Panc1 (cell line): ENCODE results near the gene ARHGEF40. TPM values are rescaled to one million over a fixed set of nuclear protein-coding genes. Genes with fewer than 3 reads are reported as not detected.

ENCODE experiments used
- ATAC-seq: fragments of 200-7000 bp; cut with Tn5 transposase; 2 replicates; pipeline ENCODE4 v1.9.1; 2020; ENCODE audit warnings: mild to moderate bottlenecking, moderate library complexity
- BruUV-seq: library from RNA; stranded (reverse); fragments of 400-500 nt; replicated peaks from 2 replicates; lab custom pipeline; 2021; lab: Mats Ljungman, UMichigan
- CTCF ChIA-PET: fragments of 300-600 bp; sonication (Branson Sonifier 250); formaldehyde crosslinking; loops from one replicate; lab custom pipeline; 2022; ENCODE audit warnings: antibody characterized with exemption; lab: Charles Lee
- POLR2A ChIA-PET: fragments of 300-600 bp; sonication (Branson Sonifier 250); formaldehyde crosslinking; loops from one replicate; lab custom pipeline; 2022; ENCODE audit warnings: antibody characterized with exemption; lab: Charles Lee
- DNase-seq: peaks from one replicate; pipeline ENCODE4 v3.0.0-alpha.2; 2010; ENCODE audit warnings: low read depth, low spot score
- H3K27ac ChIP-seq: 2 replicates; pipeline ENCODE4 v1.5.1; 2011; ENCODE audit warnings: mild to moderate bottlenecking, low read length, inconsistent platforms
- H3K27me3 ChIP-seq: fragments of 200-500 bp; sonication (Bioruptor generic); 2 replicates; pipeline ENCODE4 v1.6.0; 2014; ENCODE audit warnings: low read length, inconsistent platforms; ENCODE audit not compliant: control insufficient read depth, insufficient read depth
- H3K36me3 ChIP-seq: fragments of 200-500 bp; sonication (Bioruptor generic); 2 replicates; pipeline ENCODE4 v1.5.1; 2014; ENCODE audit warnings: inconsistent platforms, mild to moderate bottlenecking, low read length, moderate library complexity; ENCODE audit not compliant: control insufficient read depth, insufficient read depth
- H3K4me1 ChIP-seq: 2 replicates; pipeline ENCODE4 v1.5.1; 2011; ENCODE audit warnings: inconsistent platforms, mild to moderate bottlenecking, low read length, moderate library complexity; ENCODE audit not compliant: control insufficient read depth, insufficient read depth
- H3K4me3 ChIP-seq, 2 experiments: 2 replicates each; pipeline ENCODE4 v1.5.1; 2011 to 2012; ENCODE audit warnings: low read depth in 2 of 2, low read length in 2 of 2, mild to moderate bottlenecking in 2 of 2, inconsistent platforms in 1 of 2, moderate library complexity in 1 of 2
- H3K9me3 ChIP-seq: fragments of 200-500 bp; sonication (Bioruptor generic); 2 replicates; pipeline ENCODE4 v1.5.1; 2014; ENCODE audit warnings: low read depth, mild to moderate bottlenecking, inconsistent platforms, low read length, moderate library complexity; ENCODE audit not compliant: control insufficient read depth, insufficient read depth
- POLR2AphosphoS5 ChIP-seq: IDR thresholded peaks from 2 replicates; pipeline ENCODE4 v1.6.1; 2012; ENCODE audit warnings: mild to moderate bottlenecking, low read depth, low read length, moderate library complexity
- SIN3A ChIP-seq: IDR thresholded peaks from 2 replicates; pipeline ENCODE4 v1.6.1; 2012; ENCODE audit warnings: low read depth, mild to moderate bottlenecking, low read length, moderate library complexity, borderline replicate concordance; ENCODE audit not compliant: insufficient read depth
- TCF7L2 ChIP-seq: IDR thresholded peaks from 2 replicates; pipeline ENCODE4 v1.6.1; 2011; ENCODE audit warnings: mild to moderate bottlenecking, low read depth, low read length, inconsistent platforms
- in situ Hi-C: cut with HindIII; loops from 2 replicates; pipeline ENCODE4 v1.10.0; 2016; ENCODE audit warnings: low sequenced_read_pairs, low pct_unique_long_range_greater_than_20kb
- intact Hi-C: fragments of 100-400 bp; cut with micrococcal nuclease; formaldehyde crosslinking; loops from one replicate; pipeline ENCODE4 v1.10.0; 2022; ENCODE audit not compliant: unreplicated experiment
- total RNA-seq: library from RNA; stranded (reverse); gene quantifications from one replicate; pipeline ENCODE4 v1.2.1, GENCODE V29; 2021; ENCODE audit not compliant: unreplicated experiment
- TF ChIP-seq, protein P1 (sequence below), 2 experiments: IDR thresholded peaks; 2 replicates each; pipeline ENCODE4 v1.6.1; 2011 to 2012; ENCODE audit warnings: low read depth in 2 of 2, control low read depth in 1 of 2, low read length in 1 of 2, mild to moderate bottlenecking in 1 of 2, moderate library complexity in 1 of 2; ENCODE audit not compliant: insufficient read depth in 1 of 2
- TF ChIP-seq, protein P2 (sequence below): fragments of 450-650 bp; IDR thresholded peaks from 2 replicates; pipeline ENCODE4 v1.5.1; 2017; ENCODE audit warnings: mild to moderate bottlenecking

ARHGEF40 gene
- total RNA-seq, 1 experiment from 2014 or later, result 11.1 TPM

DNA sequence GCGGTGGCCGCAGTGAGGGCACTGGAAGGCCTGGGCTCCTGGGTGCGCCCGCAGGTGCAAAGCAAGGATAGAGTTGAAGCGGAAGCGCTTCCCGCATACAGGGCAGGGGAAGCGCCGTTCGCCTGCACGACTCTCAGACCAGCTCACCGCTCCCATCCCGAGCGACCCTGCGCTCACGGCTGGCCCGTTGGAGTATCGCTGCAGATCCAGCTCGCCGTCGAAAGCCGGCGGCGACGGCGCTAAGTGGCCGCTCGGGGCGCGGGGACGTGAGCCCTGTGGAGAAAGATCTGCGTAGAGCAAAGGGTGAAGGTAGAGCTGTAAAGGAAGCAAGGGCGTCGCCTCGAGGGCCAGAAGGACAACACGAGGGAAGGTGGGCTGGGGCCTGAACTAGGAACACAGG is 22.9 kb downstream of the ARHGEF40 start:
- no peaks in the 10 kb centered on the region for H3K27me3 ChIP-seq
- no peak overlapping the region for H3K27ac ChIP-seq
- H3K4me1 ChIP-seq, result peaks cover 4% of the 10 kb centered on the region; the same call in 1 of the 2 replicates
- H3K9me3 ChIP-seq, result no peaks in the 10 kb centered on the region
- H3K36me3 ChIP-seq, result no peaks in the 10 kb centered on the region
- no peak overlapping the region for H3K4me3 ChIP-seq
- no peak for TF ChIP-seq POLR2AphosphoS5
- TF ChIP-seq TCF7L2, result no peak
- TF ChIP-seq SIN3A, result no peak
- TF ChIP-seq, protein P1, sequence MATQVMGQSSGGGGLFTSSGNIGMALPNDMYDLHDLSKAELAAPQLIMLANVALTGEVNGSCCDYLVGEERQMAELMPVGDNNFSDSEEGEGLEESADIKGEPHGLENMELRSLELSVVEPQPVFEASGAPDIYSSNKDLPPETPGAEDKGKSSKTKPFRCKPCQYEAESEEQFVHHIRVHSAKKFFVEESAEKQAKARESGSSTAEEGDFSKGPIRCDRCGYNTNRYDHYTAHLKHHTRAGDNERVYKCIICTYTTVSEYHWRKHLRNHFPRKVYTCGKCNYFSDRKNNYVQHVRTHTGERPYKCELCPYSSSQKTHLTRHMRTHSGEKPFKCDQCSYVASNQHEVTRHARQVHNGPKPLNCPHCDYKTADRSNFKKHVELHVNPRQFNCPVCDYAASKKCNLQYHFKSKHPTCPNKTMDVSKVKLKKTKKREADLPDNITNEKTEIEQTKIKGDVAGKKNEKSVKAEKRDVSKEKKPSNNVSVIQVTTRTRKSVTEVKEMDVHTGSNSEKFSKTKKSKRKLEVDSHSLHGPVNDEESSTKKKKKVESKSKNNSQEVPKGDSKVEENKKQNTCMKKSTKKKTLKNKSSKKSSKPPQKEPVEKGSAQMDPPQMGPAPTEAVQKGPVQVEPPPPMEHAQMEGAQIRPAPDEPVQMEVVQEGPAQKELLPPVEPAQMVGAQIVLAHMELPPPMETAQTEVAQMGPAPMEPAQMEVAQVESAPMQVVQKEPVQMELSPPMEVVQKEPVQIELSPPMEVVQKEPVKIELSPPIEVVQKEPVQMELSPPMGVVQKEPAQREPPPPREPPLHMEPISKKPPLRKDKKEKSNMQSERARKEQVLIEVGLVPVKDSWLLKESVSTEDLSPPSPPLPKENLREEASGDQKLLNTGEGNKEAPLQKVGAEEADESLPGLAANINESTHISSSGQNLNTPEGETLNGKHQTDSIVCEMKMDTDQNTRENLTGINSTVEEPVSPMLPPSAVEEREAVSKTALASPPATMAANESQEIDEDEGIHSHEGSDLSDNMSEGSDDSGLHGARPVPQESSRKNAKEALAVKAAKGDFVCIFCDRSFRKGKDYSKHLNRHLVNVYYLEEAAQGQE (IDR thresholded peaks at IDR 0.05; ENCODE audit: insufficient read depth in 1 of 2, low read depth in 2 of 2, low read length in 1 of 2), result no peak
- TF ChIP-seq, protein P2, sequence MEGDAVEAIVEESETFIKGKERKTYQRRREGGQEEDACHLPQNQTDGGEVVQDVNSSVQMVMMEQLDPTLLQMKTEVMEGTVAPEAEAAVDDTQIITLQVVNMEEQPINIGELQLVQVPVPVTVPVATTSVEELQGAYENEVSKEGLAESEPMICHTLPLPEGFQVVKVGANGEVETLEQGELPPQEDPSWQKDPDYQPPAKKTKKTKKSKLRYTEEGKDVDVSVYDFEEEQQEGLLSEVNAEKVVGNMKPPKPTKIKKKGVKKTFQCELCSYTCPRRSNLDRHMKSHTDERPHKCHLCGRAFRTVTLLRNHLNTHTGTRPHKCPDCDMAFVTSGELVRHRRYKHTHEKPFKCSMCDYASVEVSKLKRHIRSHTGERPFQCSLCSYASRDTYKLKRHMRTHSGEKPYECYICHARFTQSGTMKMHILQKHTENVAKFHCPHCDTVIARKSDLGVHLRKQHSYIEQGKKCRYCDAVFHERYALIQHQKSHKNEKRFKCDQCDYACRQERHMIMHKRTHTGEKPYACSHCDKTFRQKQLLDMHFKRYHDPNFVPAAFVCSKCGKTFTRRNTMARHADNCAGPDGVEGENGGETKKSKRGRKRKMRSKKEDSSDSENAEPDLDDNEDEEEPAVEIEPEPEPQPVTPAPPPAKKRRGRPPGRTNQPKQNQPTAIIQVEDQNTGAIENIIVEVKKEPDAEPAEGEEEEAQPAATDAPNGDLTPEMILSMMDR, result no peak
- intact Hi-C loops, result no loop called here
- in situ Hi-C loops, result no loop called here
- BruUV-seq, result no TSS peak
- ChIA-PET CTCF (interaction anchor here (0.9 to 2.9 kb wide), 5 partner anchors 10 to 78 kb away, joined by 3 to 18 read pairs (median 5); partner anchors contain the start of gene ARHGEF40), POLR2A (no interaction called here)
- ATAC-seq (no peak; the same call in 1 of the 2 replicates), DNase-seq (no peak)

DNA sequence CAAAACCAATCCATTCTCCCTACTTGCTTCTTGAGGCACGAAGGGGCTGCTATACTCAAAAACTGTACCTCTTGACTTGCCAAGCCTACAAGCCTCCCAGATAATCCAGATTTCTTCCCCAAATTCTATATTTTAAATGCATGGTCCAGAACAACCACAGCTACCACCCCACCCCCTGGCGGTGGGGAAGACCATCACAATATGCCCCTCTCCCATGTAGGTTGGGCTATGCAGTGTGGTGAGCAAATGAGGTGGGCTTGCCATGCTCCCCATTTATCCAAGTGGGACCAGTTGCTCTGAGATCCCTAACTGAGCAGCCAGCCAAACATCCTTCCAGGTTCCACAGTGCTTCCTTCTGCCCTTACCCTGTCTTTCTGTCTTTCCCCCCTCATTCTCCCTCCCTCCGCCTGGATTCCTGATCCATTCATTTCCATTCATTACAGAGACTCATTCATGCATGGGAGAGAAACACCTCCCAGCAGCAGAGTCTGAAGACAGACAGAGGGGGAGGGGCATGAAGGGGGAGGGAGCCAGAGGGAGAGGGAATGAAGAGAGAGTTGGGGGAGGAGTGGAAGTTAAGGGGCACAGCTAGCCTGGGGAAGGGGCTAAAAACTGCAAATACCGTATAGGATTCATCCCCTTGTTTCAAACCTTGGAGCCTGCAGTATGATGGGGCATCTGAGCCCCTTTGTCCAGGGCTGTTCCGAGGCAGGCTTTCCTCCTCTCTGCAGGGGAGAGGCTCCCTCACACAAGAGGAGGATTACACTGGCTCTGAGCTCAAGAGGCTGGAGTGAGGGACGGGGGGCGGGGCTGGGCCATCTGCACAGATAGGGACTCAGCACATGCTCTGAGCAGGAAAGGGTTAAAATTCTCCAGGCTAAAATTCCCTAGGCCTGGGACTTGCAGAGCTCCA is 23.9 kb downstream of the ARHGEF40 start:
- BruUV-seq, result no TSS peak
- Histone ChIP-seq H3K9me3 (no peaks in the 10 kb centered on the region), H3K27ac (no peak overlapping the region), H3K4me3 (no peak overlapping the region), H3K4me1 (peaks cover 4% of the 10 kb centered on the region), H3K36me3 (no peaks in the 10 kb centered on the region), H3K27me3 (no peaks in the 10 kb centered on the region)
- intact Hi-C loops, result no loop called here
- DNase-seq (no peak), ATAC-seq (no peak)
- CTCF ChIA-PET, result interaction anchor here (0.6 to 2.9 kb wide), 3 partner anchors 11 to 79 kb away, joined by 5 to 18 read pairs (median 5); no protein-coding TSS in a partner anchor
- in situ Hi-C loops, result no loop called here
- TF ChIP-seq, protein P1 (IDR thresholded peaks at IDR 0.05; ENCODE audit: insufficient read depth in 1 of 2, low read depth in 2 of 2, low read length in 1 of 2), result no peak
- TF ChIP-seq SIN3A, result no peak
- TF ChIP-seq, protein P2, result no peak
- no peak for TF ChIP-seq POLR2AphosphoS5
- POLR2A ChIA-PET, result interaction anchor here (0.5 kb wide), 1 partner anchor 83 kb away, joined by 3 read pairs; no protein-coding TSS in a partner anchor
